ENCODE data around the gene PSMD6. TPM values are rescaled to one million over a fixed set of nuclear protein-coding genes. Genes with fewer than 3 reads are reported as not detected.

Gene PSMD6
- total and polyA plus RNA-seq, 9 of the 15 experiments (the other 6 are each of a cell fraction or from before 2014, with no cell fraction given) = 78.2 to 133 (median 113) TPM

DNA sequence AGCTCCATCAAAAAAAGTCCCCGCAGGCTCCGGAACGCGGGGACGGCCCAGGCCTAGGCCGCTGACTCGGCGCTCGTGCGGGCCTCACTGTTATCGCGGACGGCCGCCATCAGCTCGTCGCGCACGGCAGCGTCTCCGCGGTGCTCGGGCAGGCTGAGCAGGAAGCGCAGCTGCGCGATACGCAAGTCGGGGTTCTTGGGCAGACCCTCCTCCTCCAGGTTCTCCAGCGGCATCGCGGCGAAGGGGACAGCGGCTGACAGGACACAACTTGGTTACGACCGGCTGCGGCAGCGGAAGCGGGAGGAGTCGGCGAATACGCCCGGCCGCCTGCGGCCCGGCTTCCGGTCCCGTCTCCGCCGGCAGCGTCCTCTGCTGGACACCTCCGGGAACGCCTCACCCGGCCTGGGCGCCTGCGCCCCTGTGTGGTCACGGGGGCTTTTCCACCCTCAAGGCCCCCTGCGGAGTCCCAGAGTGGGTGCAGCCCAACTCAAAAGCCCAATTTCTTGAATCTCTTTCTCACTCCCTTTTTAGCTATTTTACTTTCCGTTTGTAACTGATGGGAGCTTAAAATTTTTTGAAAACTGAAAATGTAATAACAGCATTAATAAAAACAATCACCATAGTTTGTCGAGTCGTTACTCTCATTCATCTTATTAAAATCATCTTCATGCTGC, at the start of gene PSMD6 (continued):
- TF ChIP-seq KLF6 (CRISPR knock-in tag; IDR thresholded peaks at IDR 0.05; ENCODE audit: borderline replicate concordance) = no peak
- no peak for TF ChIP-seq BMI1 (IDR thresholded peaks at IDR 0.05; ENCODE audit: low read length)
- TF ChIP-seq CLOCK (CRISPR knock-in tag; IDR thresholded peaks at IDR 0.05; ENCODE audit: borderline replicate concordance) = no peak
- TF ChIP-seq HLTF (IDR thresholded peaks at IDR 0.05) = peak; percentile 42; the same call in 1 of the 2 replicates
- TF ChIP-seq TCFL5 (CRISPR knock-in tag; conservative IDR thresholded peaks at IDR 0.05) = no peak
- TF ChIP-seq ZNF77 (CRISPR knock-in tag; IDR thresholded peaks at IDR 0.05) = no peak
- peak; percentile 89 for TF ChIP-seq ZBTB7A (IDR thresholded peaks at IDR 0.05; ENCODE audit: borderline replicate concordance, control insufficient read depth, low read depth, low read length)
- no peak for TF ChIP-seq MTF1 (CRISPR knock-in tag; IDR thresholded peaks at IDR 0.05; ENCODE audit: borderline replicate concordance)
- no peak for TF ChIP-seq CBX5 (IDR thresholded peaks at IDR 0.05; ENCODE audit: borderline replicate concordance, low read depth)
- TF ChIP-seq CTCFL (IDR thresholded peaks at IDR 0.05; ENCODE audit: borderline replicate concordance, insufficient read depth, low read depth, low read length, poor library complexity, severe bottlenecking) = peak; percentile 78
- TF ChIP-seq HMG20A (CRISPR knock-in tag; conservative IDR thresholded peaks at IDR 0.05) = no peak
- no peak for TF ChIP-seq MEIS2 (IDR thresholded peaks at IDR 0.05; ENCODE audit: partially characterized antibody)
- TF ChIP-seq SMAD1 (IDR thresholded peaks at IDR 0.05; ENCODE audit: low read depth, low read length, partially characterized antibody) = no peak
- TF ChIP-seq TAL1 (IDR thresholded peaks at IDR 0.05) = no peak
- TF ChIP-seq HSF4 (CRISPR knock-in tag; IDR thresholded peaks at IDR 0.05; ENCODE audit: borderline replicate concordance) = no peak
- no peak for TF ChIP-seq ZNF586 (CRISPR knock-in tag; conservative IDR thresholded peaks at IDR 0.05)
- no peak for TF ChIP-seq ZNF766 (CRISPR knock-in tag; conservative IDR thresholded peaks at IDR 0.05)
- TF ChIP-seq THAP12 (CRISPR knock-in tag; IDR thresholded peaks at IDR 0.05) = peak; percentile 89
- TF ChIP-seq ZNF384 (IDR thresholded peaks at IDR 0.05; ENCODE audit: low read depth, low read length) = no peak
- TF ChIP-seq GTF2F1 (IDR thresholded peaks at IDR 0.05; ENCODE audit: low read depth, low read length) = no peak
- no peak for TF ChIP-seq PYGO2 (tag; IDR thresholded peaks at IDR 0.05)
- no peak for TF ChIP-seq ZNF561 (CRISPR knock-in tag; conservative IDR thresholded peaks at IDR 0.05)
- no peak for TF ChIP-seq ZNF41 (CRISPR knock-in tag; conservative IDR thresholded peaks at IDR 0.05)

All from K562 (cell line).